Spleen (tissue), 7 donors: ENCODE results near the gene CD34.

ENCODE experiments used
- POLR2A ChIP-seq, 3 donors: fragments of 450-650 bp; IDR thresholded peaks; one replicate each; pipeline ENCODE4 v1.5.1; 2017; ENCODE audit warnings: antibody characterized with exemption in 3 of 3, mild to moderate bottlenecking in 1 of 3
- POLR2AphosphoS5 ChIP-seq, 3 donors: sonication (generic); formaldehyde crosslinking; IDR thresholded peaks; one replicate each; pipeline ENCODE4 v1.5.1; 2017; ENCODE audit warnings: antibody characterized with exemption in 3 of 3
- TF ChIP-seq, protein P1 (sequence below), 11 experiments: fragments of 200-600 bp in 7 of 11; fragments of 450-650 bp in 4 of 11; sonication (generic) in 4 of 11; IDR thresholded peaks in 8 of 11; conservative IDR thresholded peaks in 3 of 11; 1 replicate in 7 of 11; 2 replicates in 4 of 11; pipeline versions ENCODE4 v1.4.0 to v1.8.0; 2016 to 2021; ENCODE audit warnings: antibody characterized with exemption in 11 of 11, inconsistent platforms in 4 of 11, mild to moderate bottlenecking in 1 of 11
- donor health status: DM: no; HTN: no; CAD: no; lungs with moderate emphysema.
- donor health status: DM: no; HTN: no; CAD: no.
- donor health status: DM: no; HTN: no; CAD: no.

DNA sequence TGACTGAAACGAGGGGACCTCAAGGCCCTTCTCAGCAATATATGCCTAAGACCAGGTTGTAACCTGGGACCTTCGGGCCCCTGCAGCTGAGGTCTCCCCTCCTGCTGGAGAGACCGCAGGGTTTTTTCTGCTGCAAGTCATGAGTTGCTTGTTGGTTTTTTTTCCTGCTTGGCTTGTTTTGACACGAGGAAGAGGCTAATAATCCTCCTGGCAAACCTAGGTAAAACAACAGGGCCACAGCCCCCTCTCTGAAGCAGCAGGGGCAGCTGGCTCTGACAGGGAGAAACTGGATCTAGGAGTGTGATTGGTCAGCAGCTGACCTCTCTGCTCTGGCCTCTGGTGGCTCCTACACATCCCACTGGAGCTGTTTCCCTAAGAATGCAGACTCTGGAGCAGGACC lies 69.0 kb downstream of the CD34 start:
- TF ChIP-seq, protein P1, sequence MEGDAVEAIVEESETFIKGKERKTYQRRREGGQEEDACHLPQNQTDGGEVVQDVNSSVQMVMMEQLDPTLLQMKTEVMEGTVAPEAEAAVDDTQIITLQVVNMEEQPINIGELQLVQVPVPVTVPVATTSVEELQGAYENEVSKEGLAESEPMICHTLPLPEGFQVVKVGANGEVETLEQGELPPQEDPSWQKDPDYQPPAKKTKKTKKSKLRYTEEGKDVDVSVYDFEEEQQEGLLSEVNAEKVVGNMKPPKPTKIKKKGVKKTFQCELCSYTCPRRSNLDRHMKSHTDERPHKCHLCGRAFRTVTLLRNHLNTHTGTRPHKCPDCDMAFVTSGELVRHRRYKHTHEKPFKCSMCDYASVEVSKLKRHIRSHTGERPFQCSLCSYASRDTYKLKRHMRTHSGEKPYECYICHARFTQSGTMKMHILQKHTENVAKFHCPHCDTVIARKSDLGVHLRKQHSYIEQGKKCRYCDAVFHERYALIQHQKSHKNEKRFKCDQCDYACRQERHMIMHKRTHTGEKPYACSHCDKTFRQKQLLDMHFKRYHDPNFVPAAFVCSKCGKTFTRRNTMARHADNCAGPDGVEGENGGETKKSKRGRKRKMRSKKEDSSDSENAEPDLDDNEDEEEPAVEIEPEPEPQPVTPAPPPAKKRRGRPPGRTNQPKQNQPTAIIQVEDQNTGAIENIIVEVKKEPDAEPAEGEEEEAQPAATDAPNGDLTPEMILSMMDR (IDR thresholded peaks at IDR 0.05 in 8 of 11, conservative IDR thresholded peaks at IDR 0.05 in 3 of 11), result no peak
- TF ChIP-seq POLR2A (IDR thresholded peaks at IDR 0.05), result no peak
- TF ChIP-seq POLR2AphosphoS5 (IDR thresholded peaks at IDR 0.05), result no peak
